ENCODE data around the gene RPAP3. TPM values are rescaled to one million over a fixed set of nuclear protein-coding genes. Genes with fewer than 3 reads are reported as not detected.

RPAP3 gene
- total RNA-seq, 1 experiment from 2014 or later: 44.3 TPM

DNA sequence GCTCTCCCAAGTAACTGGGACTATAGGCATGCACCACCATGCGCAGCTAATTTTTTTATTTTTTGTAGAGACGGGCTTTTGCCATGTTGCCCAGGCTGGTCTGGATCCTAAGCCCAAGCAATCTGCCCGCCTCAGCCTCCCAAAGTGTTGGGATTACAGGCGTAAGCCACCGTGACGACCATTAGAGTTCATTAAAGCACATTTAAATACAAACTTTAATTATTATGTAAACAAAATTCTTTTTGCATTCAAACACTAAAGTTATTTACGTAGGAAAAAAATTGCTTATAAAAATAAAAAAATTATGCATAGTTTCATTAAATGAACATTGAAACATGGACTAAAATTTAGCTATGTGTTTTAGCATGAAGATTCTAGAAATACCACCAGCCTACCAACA, 7.2 kb downstream of the RPAP3 start:
- Mint-ChIP-seq H3K27me3 (ENCODE audit: low read depth) (no peaks in the 10 kb centered on the region), H3K9me3 (no peaks in the 10 kb centered on the region), H3K27ac (no peak overlapping the region), H3K4me1 (peaks cover 4% of the 10 kb centered on the region), H3K4me3 (no peak overlapping the region), H3K36me3 (peaks cover 32% of the 10 kb centered on the region)
- ATAC-seq (no peak), DNase-seq (ENCODE audit: low spot score) (no peak)
- ChIA-PET POLR2A (no interaction called here), CTCF (interaction anchor here (1.2 kb wide), 1 partner anchor 62 kb away, joined by 4 read pairs; no protein-coding TSS in a partner anchor)
- TF ChIP-seq, protein P1, sequence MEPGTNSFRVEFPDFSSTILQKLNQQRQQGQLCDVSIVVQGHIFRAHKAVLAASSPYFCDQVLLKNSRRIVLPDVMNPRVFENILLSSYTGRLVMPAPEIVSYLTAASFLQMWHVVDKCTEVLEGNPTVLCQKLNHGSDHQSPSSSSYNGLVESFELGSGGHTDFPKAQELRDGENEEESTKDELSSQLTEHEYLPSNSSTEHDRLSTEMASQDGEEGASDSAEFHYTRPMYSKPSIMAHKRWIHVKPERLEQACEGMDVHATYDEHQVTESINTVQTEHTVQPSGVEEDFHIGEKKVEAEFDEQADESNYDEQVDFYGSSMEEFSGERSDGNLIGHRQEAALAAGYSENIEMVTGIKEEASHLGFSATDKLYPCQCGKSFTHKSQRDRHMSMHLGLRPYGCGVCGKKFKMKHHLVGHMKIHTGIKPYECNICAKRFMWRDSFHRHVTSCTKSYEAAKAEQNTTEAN (CRISPR knock-in tag; IDR thresholded peaks at IDR 0.05): no peak
- TF ChIP-seq, protein P2, sequence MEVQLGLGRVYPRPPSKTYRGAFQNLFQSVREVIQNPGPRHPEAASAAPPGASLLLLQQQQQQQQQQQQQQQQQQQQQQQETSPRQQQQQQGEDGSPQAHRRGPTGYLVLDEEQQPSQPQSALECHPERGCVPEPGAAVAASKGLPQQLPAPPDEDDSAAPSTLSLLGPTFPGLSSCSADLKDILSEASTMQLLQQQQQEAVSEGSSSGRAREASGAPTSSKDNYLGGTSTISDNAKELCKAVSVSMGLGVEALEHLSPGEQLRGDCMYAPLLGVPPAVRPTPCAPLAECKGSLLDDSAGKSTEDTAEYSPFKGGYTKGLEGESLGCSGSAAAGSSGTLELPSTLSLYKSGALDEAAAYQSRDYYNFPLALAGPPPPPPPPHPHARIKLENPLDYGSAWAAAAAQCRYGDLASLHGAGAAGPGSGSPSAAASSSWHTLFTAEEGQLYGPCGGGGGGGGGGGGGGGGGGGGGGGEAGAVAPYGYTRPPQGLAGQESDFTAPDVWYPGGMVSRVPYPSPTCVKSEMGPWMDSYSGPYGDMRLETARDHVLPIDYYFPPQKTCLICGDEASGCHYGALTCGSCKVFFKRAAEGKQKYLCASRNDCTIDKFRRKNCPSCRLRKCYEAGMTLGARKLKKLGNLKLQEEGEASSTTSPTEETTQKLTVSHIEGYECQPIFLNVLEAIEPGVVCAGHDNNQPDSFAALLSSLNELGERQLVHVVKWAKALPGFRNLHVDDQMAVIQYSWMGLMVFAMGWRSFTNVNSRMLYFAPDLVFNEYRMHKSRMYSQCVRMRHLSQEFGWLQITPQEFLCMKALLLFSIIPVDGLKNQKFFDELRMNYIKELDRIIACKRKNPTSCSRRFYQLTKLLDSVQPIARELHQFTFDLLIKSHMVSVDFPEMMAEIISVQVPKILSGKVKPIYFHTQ (CRISPR knock-in tag; IDR thresholded peaks at IDR 0.05): no peak
- no peak for TF ChIP-seq FOXK1 (CRISPR knock-in tag; IDR thresholded peaks at IDR 0.05)
- no peak for TF ChIP-seq ZNF232 (CRISPR knock-in tag; IDR thresholded peaks at IDR 0.05)
- TF ChIP-seq ZNF423 (CRISPR knock-in tag; IDR thresholded peaks at IDR 0.05): no peak
- TF ChIP-seq TP53 (CRISPR knock-in tag; IDR thresholded peaks at IDR 0.05): no peak
- no peak for TF ChIP-seq ZNF671 (CRISPR knock-in tag; IDR thresholded peaks at IDR 0.05)
- TF ChIP-seq, protein P3, sequence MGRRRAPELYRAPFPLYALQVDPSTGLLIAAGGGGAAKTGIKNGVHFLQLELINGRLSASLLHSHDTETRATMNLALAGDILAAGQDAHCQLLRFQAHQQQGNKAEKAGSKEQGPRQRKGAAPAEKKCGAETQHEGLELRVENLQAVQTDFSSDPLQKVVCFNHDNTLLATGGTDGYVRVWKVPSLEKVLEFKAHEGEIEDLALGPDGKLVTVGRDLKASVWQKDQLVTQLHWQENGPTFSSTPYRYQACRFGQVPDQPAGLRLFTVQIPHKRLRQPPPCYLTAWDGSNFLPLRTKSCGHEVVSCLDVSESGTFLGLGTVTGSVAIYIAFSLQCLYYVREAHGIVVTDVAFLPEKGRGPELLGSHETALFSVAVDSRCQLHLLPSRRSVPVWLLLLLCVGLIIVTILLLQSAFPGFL (CRISPR knock-in tag; IDR thresholded peaks at IDR 0.05; ENCODE audit: borderline replicate concordance): no peak
- no peak for TF ChIP-seq NR3C1 (CRISPR knock-in tag; conservative IDR thresholded peaks at IDR 0.05; ENCODE audit: low read depth)
- TF ChIP-seq, protein P4, sequence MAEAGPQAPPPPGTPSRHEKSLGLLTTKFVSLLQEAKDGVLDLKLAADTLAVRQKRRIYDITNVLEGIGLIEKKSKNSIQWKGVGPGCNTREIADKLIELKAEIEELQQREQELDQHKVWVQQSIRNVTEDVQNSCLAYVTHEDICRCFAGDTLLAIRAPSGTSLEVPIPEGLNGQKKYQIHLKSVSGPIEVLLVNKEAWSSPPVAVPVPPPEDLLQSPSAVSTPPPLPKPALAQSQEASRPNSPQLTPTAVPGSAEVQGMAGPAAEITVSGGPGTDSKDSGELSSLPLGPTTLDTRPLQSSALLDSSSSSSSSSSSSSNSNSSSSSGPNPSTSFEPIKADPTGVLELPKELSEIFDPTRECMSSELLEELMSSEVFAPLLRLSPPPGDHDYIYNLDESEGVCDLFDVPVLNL (CRISPR knock-in tag; IDR thresholded peaks at IDR 0.05; ENCODE audit: borderline replicate concordance, low read depth): no peak
- TF ChIP-seq SP1 (CRISPR knock-in tag; conservative IDR thresholded peaks at IDR 0.05): no peak

DNA sequence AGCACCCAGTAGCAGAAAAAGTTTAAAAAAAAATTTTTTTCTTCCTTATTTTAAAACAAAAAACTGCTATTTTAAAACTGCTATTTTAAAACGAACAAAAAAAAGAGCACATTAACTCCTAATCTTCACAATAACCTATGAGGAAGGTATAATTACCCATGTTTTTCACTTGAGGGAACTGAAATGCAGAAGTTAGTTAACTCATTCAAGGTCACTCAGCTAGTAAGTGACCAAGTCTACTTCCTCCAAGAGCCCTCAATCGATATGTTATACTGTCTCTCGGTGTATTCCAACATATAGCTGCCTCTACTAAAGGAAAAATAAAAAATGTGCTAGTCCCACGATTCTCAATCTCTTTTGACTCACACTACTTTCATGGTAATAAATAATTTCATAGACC, 7.8 kb downstream of the RPAP3 start:
- ATAC-seq (no peak), DNase-seq (ENCODE audit: low spot score) (no peak)
- ChIA-PET CTCF (interaction anchor here (1.2 kb wide), 1 partner anchor 61 kb away, joined by 4 read pairs; no protein-coding TSS in a partner anchor), POLR2A (no interaction called here)
- Mint-ChIP-seq H3K27me3 (ENCODE audit: low read depth) (no peaks in the 10 kb centered on the region), H3K4me1 (no peaks in the 10 kb centered on the region), H3K27ac (no peak overlapping the region), H3K4me3 (no peak overlapping the region), H3K9me3 (no peaks in the 10 kb centered on the region), H3K36me3 (peaks cover 36% of the 10 kb centered on the region)
- TF ChIP-seq NR3C1 (CRISPR knock-in tag; conservative IDR thresholded peaks at IDR 0.05; ENCODE audit: low read depth) (no peak), ZNF232 (CRISPR knock-in tag; IDR thresholded peaks at IDR 0.05) (no peak), CBFB (CRISPR knock-in tag; IDR thresholded peaks at IDR 0.05; ENCODE audit: low read depth) (no peak), KAT7 (CRISPR knock-in tag; IDR thresholded peaks at IDR 0.05; ENCODE audit: borderline replicate concordance) (no peak), GABPB1 (CRISPR knock-in tag; IDR thresholded peaks at IDR 0.05) (no peak), ZNF138 (CRISPR knock-in tag; conservative IDR thresholded peaks at IDR 0.05) (no peak), OVOL2 (CRISPR knock-in tag; IDR thresholded peaks at IDR 0.05; ENCODE audit: borderline replicate concordance) (no peak)
- TF ChIP-seq, protein P4 (CRISPR knock-in tag; IDR thresholded peaks at IDR 0.05; ENCODE audit: borderline replicate concordance, low read depth): no peak
